Activated T-helper 9 cell treated with anti-CD3 and anti-CD28 coated beads, Interleukin-2, amount 50 U/mL, for 16 hours (primary cell): ENCODE data around the gene TMEM258.

ENCODE experiments used
- DNase-seq: peaks from one replicate; pipeline ENCODE4 v3.0.0-alpha.2; 2020; ENCODE audit warnings: low read depth

The TMEM258 gene

GRCh38 chr11:61792310-61793082, at the start of gene TMEM258, which contains the start of gene FEN1:
TMEM258 (minus strand) TSS chr11:61792599; CDS start chr11:61792558, 41 bp downstream.
FEN1 (plus strand) TSS chr11:61792911; CDS start chr11:61795362, 2,451 bp downstream.
- peak; percentile 79 for DNase-seq

GRCh38 chr11:61841636-61842527, 49.5 kb upstream of the TMEM258 start:
- DNase-seq, result no peak

GRCh38 chr11:61840371-61840770, 48.0 kb upstream of the TMEM258 start:
- no peak for DNase-seq

GRCh38 chr11:61839742-61840141, 47.3 kb upstream of the TMEM258 start:
- no peak for DNase-seq

- DNase-seq, result no peak
Measured at GRCh38 chr11:61838921-61839320, 46.5 kb upstream of the TMEM258 start.

GRCh38 chr11:61838501-61838900, 46.1 kb upstream of the TMEM258 start:
- no peak for DNase-seq

GRCh38 chr11:61837411-61838005, 45.1 kb upstream of the TMEM258 start:
- DNase-seq, result no peak

GRCh38 chr11:61836193-61836592, 43.8 kb upstream of the TMEM258 start:
- no peak for DNase-seq

GRCh38 chr11:61834278-61835048, 42.1 kb upstream of the TMEM258 start:
- DNase-seq, result no peak

GRCh38 chr11:61833926-61834277, 41.5 kb upstream of the TMEM258 start:
- DNase-seq, result no peak

GRCh38 chr11:61833471-61833870, 41.1 kb upstream of the TMEM258 start:
- no peak for DNase-seq

GRCh38 chr11:61832754-61833153, 40.4 kb upstream of the TMEM258 start:
- no peak for DNase-seq

- no peak for DNase-seq
Measured at GRCh38 chr11:61832207-61832606, 39.8 kb upstream of the TMEM258 start.

- DNase-seq, result no peak
Measured at GRCh38 chr11:61830237-61831105, 38.1 kb upstream of the TMEM258 start.

- no peak for DNase-seq
Measured at GRCh38 chr11:61829806-61830205, 37.4 kb upstream of the TMEM258 start.

- DNase-seq, result peak; percentile 10
Measured at GRCh38 chr11:61828629-61829407, 36.4 kb upstream of the TMEM258 start.

GRCh38 chr11:61828379-61828628, 35.9 kb upstream of the TMEM258 start:
- no peak for DNase-seq

- peak; percentile 41 for DNase-seq
Measured at GRCh38 chr11:61827571-61828378, 35.4 kb upstream of the TMEM258 start, which contains the start of gene FADS2. FADS2 (plus strand) TSS chr11:61828300; CDS start chr11:61828391, 91 bp downstream.

GRCh38 chr11:61826930-61827570, 34.7 kb upstream of the TMEM258 start:
- no peak for DNase-seq
